Naive B cell (primary cell): ENCODE results near the gene TNF. TPM values are rescaled to one million over a fixed set of nuclear protein-coding genes. Genes with fewer than 3 reads are reported as not detected.
"Not testable (repeated sequence)": the region's sequence is repeated elsewhere in the genome, so short reads cannot be mapped to it uniquely, and the experiment has no call there.

ENCODE experiments used
- ATAC-seq, 2 donors: fragments of 150-1000 bp; cut with Tn5 transposase; 2 replicates each; pipeline ENCODE4 v1.10.0; 2021; ENCODE audit warnings: low read depth in 2 of 2, mild to moderate bottlenecking in 2 of 2, moderate library complexity in 2 of 2
- DNase-seq: peaks from one replicate; pipeline ENCODE4 v3.0.0; 2022
- H3K27ac Mint-ChIP-seq, 6 donors: one replicate each; pipeline ENCODE4 v1.8.0; 2020 to 2022; ENCODE audit warnings: mild to moderate bottlenecking in 6 of 6, mixed read lengths in 6 of 6, moderate library complexity in 5 of 6, inconsistent platforms in 2 of 6
- H3K27me3 Mint-ChIP-seq, 3 donors: one replicate each; pipeline ENCODE4 v1.8.0; 2021 to 2022; ENCODE audit warnings: mixed read lengths in 3 of 3, mild to moderate bottlenecking in 1 of 3
- H3K36me3 Mint-ChIP-seq, 2 donors: one replicate each; pipeline ENCODE4 v1.8.0; 2020 to 2022; ENCODE audit warnings: mixed read lengths in 2 of 2, inconsistent platforms in 1 of 2, mild to moderate bottlenecking in 1 of 2
- H3K4me1 Mint-ChIP-seq, 3 donors: one replicate each; pipeline ENCODE4 v1.8.0; 2020 to 2022; ENCODE audit warnings: mixed read lengths in 3 of 3, inconsistent platforms in 1 of 3, mild to moderate bottlenecking in 1 of 3, moderate library complexity in 1 of 3
- H3K4me3 Mint-ChIP-seq, 8 donors: one replicate each; pipeline ENCODE4 v1.8.0; 2020 to 2022; ENCODE audit warnings: mild to moderate bottlenecking in 8 of 8, mixed read lengths in 8 of 8, moderate library complexity in 8 of 8, inconsistent platforms in 2 of 8
- H3K9me3 Mint-ChIP-seq, 7 donors: one replicate each; pipeline ENCODE4 v1.8.0; 2020 to 2022; ENCODE audit warnings: mixed read lengths in 7 of 7, mild to moderate bottlenecking in 5 of 7, inconsistent platforms in 2 of 7, moderate library complexity in 1 of 7
- polyA plus RNA-seq, 6 donors: library from polyadenylated mRNA; unstranded; fragments of 300-500 nt; fragmentation: Illumina TruSeq; gene quantifications; one replicate each; pipeline ENCODE4 v1.2.3, GENCODE V29; 2021; ENCODE audit warnings: low read depth in 6 of 6

Gene TNF
- polyA plus RNA-seq, 6 donors from 2014 or later = 1.1 to 5.2 (median 2.6) TPM

DNA sequence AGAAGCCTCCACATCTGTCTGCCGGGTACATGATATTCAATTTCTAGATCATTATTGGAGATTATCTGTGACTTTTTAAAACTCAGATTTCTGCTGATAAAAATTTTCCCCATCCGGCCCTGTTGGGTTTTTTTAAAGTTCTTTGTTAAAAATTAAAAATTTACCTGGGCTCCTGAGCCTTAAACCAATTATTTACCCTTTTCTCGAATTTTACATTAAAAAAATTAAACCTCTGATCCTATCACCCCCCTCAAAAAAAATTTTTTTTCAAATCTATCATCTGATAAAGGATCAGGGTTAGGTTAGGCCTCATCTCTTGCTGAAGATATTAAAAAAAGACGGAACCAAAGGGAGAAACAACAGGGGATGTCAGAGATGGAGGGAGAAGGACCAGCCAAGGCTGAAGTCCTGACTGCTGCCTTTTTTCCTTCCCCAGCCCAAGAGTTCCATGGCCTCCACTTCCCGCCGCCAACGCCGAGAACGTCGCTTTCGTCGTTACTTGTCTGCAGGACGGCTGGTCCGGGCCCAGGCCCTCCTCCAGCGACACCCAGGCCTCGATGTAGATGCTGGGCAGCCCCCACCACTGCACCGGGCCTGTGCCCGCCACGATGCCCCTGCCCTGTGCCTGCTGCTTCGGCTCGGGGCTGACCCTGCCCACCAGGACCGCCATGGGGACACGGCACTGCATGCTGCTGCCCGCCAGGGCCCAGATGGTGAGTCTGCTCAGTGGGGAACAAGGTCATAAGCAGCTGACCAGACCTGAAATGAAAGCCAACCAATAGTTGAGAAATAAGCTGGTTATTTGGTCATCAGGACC, 27.4 kb upstream of the TNF start:
- ATAC-seq (no peak), DNase-seq (no peak)
- Mint-ChIP-seq H3K9me3 (no peaks in the 10 kb centered on the region), H3K4me3 (peak overlapping the region; percentile 84 to 95 (median 91)), H3K27me3 (no peaks in the 10 kb centered on the region), H3K36me3 (peaks cover 0 to 5% of the 10 kb centered on the region in 2 donors), H3K4me1 (peaks cover 26 to 51% (median 27%) of the 10 kb centered on the region in 3 donors), H3K27ac (peak overlapping the region; percentile 83 to 98 (median 96))

DNA sequence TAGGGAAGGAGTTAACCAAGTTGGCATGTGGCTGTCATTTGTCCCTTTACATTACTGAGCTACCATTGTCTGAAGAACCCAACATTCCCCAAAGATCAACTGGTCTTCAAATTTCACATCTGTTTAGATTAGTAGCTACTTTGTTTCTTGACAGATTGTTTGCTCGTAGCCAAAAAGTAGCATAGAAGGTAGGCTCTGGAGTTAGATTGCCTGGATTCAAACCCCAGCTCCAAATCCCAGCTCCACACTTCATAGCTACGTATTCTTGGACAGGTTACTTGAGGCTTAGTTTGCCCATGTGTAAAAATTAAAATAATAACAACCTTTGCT, 26.9 kb upstream of the TNF start:
- H3K4me1 Mint-ChIP-seq = peaks cover 26 to 49% (median 27%) of the 10 kb centered on the region in 3 donors
- peaks cover 0 to 5% of the 10 kb centered on the region in 2 donors for H3K36me3 Mint-ChIP-seq
- peak overlapping the region in 2 of 8 donors; percentile 50 to 84 for H3K4me3 Mint-ChIP-seq
- H3K9me3 Mint-ChIP-seq = no peaks in the 10 kb centered on the region
- ATAC-seq = no peak
- DNase-seq = no peak
- no peaks in the 10 kb centered on the region for H3K27me3 Mint-ChIP-seq
- H3K27ac Mint-ChIP-seq = peak overlapping the region; percentile 8 to 98 (median 76)

- Mint-ChIP-seq H3K4me3 (peak overlapping the region; percentile 56 to 92 (median 83)), H3K4me1 (peaks cover 24 to 52% (median 29%) of the 10 kb centered on the region in 3 donors), H3K27ac (peak overlapping the region; percentile 63 to 88 (median 78))
- ATAC-seq (peak; percentile 13 to 26), DNase-seq (peak; percentile 74)
- not testable (repeated sequence) for H3K36me3 Mint-ChIP-seq, H3K27me3 Mint-ChIP-seq, H3K9me3 Mint-ChIP-seq
Observed at GRCh38 chr6:31551371-31551770, 24.0 kb upstream of the TNF start.

- H3K4me3 Mint-ChIP-seq = peak overlapping the region in 5 of 8 donors; percentile 23 to 61 (median 45)
Observed at GRCh38 chr6:31556307-31556706, 19.1 kb upstream of the TNF start.

GRCh38 chr6:31557443-31558317, 17.7 kb upstream of the TNF start:
- H3K9me3 Mint-ChIP-seq = no peaks in the 10 kb centered on the region

More at GRCh38 chr6:31556307-31556706, 19.1 kb upstream of the TNF start:
- no peak for ATAC-seq
- Mint-ChIP-seq H3K9me3 (no peaks in the 10 kb centered on the region), H3K27me3 (no peaks in the 10 kb centered on the region), H3K4me1 (peaks cover 45 to 66% (median 53%) of the 10 kb centered on the region in 3 donors), H3K36me3 (no peaks in the 10 kb centered on the region), H3K27ac (no peak overlapping the region)
- no peak for DNase-seq

DNA sequence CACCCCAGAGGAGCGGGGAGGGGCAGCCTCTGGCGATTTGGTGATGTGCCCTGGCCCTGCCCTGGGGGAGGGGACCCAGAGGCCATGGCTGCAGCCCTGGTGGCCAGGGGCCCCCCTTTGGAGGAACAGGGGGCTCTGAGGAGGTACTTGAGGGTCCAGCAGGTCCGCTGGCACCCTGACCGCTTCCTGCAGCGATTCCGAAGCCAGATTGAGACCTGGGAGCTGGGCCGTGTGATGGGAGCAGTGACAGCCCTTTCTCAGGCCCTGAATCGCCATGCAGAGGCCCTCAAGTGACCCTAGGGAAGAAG, 17.1 kb upstream of the TNF start:
- Mint-ChIP-seq H3K27me3 (no peaks in the 10 kb centered on the region), H3K36me3 (peaks cover 5 to 7% of the 10 kb centered on the region in 2 donors)

More at GRCh38 chr6:31557443-31558317, 17.7 kb upstream of the TNF start:
- ATAC-seq (no peak), DNase-seq (no peak)
- Mint-ChIP-seq H3K4me1 (peaks cover 52 to 69% (median 59%) of the 10 kb centered on the region in 3 donors), H3K27ac (peak overlapping the region; percentile 26 to 91 (median 74)), H3K4me3 (peak overlapping the region in 7 of 8 donors; percentile 12 to 98 (median 86)), H3K36me3 (peaks cover 0 to 7% of the 10 kb centered on the region in 2 donors), H3K27me3 (no peaks in the 10 kb centered on the region)

GRCh38 chr6:31558631-31559500, 16.5 kb upstream of the TNF start:
- Mint-ChIP-seq H3K36me3 (peaks cover 5 to 13% of the 10 kb centered on the region in 2 donors), H3K4me1 (peaks cover 62 to 81% (median 67%) of the 10 kb centered on the region in 3 donors), H3K27ac (peak overlapping the region; percentile 91 to 99 (median 96)), H3K4me3 (peak overlapping the region; percentile 86 to 99 (median 90)), H3K9me3 (no peaks in the 10 kb centered on the region), H3K27me3 (no peaks in the 10 kb centered on the region)
- peak; percentile 84 for DNase-seq
- ATAC-seq = peak; percentile 71 to 79

More for the DNA sequence above, 17.1 kb upstream of the TNF start:
- no peak for ATAC-seq
- Mint-ChIP-seq H3K27ac (peak overlapping the region in 4 of 6 donors; percentile 26 to 99 (median 90)), H3K4me3 (peak overlapping the region in 6 of 8 donors; percentile 12 to 99 (median 90)), H3K9me3 (no peaks in the 10 kb centered on the region), H3K4me1 (peaks cover 58 to 75% (median 64%) of the 10 kb centered on the region in 3 donors)
- no peak for DNase-seq

DNA sequence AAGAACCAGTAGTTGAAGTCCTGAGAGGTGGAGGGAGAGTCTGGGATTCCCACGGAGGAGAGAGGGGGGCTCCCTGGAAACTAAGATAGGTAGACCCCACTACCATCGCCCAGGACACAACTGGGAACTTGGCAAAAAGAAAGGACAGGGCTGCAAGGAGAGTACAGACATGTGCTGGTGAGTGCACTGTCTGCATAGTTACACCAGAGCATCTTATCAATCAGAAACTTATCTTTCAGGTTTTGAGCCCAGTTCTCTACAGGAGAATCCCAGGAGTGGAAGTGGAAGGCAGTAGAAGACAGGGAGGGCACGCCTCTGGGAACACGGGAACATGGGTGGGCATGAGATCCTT, 15.8 kb upstream of the TNF start:
- Mint-ChIP-seq H3K4me3 (peak overlapping the region; percentile 86 to 99 (median 90)), H3K4me1 (peaks cover 66 to 84% (median 69%) of the 10 kb centered on the region in 3 donors), H3K36me3 (peaks cover 5 to 17% of the 10 kb centered on the region in 2 donors), H3K27me3 (no peaks in the 10 kb centered on the region), H3K9me3 (no peaks in the 10 kb centered on the region), H3K27ac (peak overlapping the region; percentile 66 to 99 (median 94))
- DNase-seq = peak; percentile 41
- peak; percentile 15 for ATAC-seq

DNA sequence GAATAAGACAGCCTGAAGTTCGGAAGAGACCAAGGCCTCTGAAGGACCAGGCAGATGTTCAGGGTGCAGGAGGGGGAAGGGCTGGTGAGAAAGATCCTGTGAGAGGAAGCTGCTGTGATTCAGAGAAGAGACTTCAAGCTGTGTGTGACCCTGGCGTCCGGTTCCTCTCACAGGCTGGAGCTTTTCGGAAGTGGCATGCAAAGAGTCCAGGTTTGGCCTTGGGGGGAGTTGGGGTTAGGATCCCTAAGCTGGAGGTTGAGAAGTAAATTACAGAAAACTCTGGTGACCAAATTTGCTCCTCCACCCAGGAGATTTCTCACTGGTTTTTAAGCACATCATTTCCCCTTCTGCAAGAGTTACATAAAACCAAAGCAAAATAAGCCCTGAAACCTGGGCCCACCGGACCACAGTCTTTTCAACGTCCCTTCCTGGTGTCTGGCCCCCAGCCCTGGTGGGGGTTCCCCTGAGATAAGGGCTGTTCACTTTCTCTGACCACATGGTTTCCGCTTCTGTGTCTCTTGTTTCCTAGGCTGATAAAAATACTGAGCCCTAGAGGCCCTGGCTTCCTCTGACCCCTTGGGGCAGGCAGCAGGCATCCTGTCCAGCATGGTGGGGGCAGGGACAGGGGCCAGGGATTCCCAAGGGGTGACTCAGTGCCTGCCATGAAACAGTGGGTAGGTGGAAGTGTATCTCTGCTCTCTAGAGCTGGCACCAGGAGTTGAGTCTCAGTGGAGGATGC, 15.2 kb upstream of the TNF start:
- ATAC-seq (peak; percentile 64 to 69), DNase-seq (peak; percentile 77)
- H3K36me3 Mint-ChIP-seq = peaks cover 5 to 17% of the 10 kb centered on the region in 2 donors
- H3K9me3 Mint-ChIP-seq = no peaks in the 10 kb centered on the region
- peaks cover 71 to 90% (median 72%) of the 10 kb centered on the region in 3 donors for H3K4me1 Mint-ChIP-seq
- H3K4me3 Mint-ChIP-seq = peak overlapping the region; percentile 86 to 99 (median 90)
- H3K27ac Mint-ChIP-seq = peak overlapping the region; percentile 91 to 99 (median 95)
- no peaks in the 10 kb centered on the region for H3K27me3 Mint-ChIP-seq

- H3K4me1 Mint-ChIP-seq = peaks cover 77 to 95% (median 77%) of the 10 kb centered on the region in 3 donors
- no peaks in the 10 kb centered on the region for H3K27me3 Mint-ChIP-seq
- peak overlapping the region; percentile 91 to 99 (median 95) for H3K27ac Mint-ChIP-seq
- ATAC-seq (no peak), DNase-seq (no peak)
- H3K9me3 Mint-ChIP-seq = no peaks in the 10 kb centered on the region
- H3K36me3 Mint-ChIP-seq = peaks cover 5 to 17% of the 10 kb centered on the region in 2 donors
- H3K4me3 Mint-ChIP-seq = peak overlapping the region; percentile 86 to 99 (median 90)
Observed at GRCh38 chr6:31560697-31561058, 14.7 kb upstream of the TNF start.

DNA sequence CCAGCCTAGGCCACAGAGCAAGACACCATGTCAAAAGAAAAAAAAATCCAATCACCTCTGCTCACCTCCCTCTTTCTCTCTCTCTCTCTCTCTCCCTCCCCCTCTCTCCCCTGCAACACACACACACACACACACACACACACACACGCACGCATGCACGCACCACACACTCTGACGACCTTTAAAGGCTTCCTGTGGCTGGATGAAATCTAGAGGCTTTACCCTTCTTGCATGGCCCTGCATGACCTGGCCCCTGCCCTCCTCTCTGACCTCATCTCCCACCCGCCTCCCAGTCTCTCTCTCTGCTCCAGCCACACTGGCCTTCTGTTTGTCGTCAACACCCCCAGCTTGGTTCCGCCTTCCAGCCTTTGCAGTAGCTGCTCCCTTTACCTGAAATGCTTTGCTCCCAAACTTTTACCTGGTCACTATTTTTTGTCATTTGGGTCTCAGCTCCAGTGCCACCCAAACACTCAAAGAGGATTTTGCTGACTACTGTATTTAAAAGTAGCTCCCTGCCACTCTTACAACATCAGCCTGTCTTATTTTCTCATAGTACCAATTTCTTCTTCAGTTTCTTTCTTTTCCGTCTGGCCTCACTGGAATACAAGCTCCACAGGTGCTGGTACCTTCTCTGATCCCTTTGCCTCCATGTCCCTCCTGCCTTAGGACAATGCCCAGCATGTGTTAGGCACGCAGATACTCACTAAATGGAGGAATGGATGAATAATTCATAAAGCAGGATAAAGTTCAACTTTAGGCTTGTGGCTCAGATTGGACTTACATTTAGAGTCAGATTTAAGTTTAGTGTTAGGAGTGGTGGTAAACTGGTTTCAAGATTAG, 7.6 kb upstream of the TNF start:
- H3K27me3 Mint-ChIP-seq = no peaks in the 10 kb centered on the region
- peak overlapping the region; percentile 50 to 77 (median 70) for H3K4me3 Mint-ChIP-seq
- H3K27ac Mint-ChIP-seq = peak overlapping the region; percentile 95 to 99 (median 98)
- DNase-seq = no peak
- no peaks in the 10 kb centered on the region for H3K9me3 Mint-ChIP-seq
- peaks cover 5 to 10% of the 10 kb centered on the region in 2 donors for H3K36me3 Mint-ChIP-seq
- peaks cover 67 to 94% (median 78%) of the 10 kb centered on the region in 3 donors for H3K4me1 Mint-ChIP-seq
- no peak for ATAC-seq
